HepG2 (cell line): ENCODE measurements around the gene UBE2N. TPM values are rescaled to one million over a fixed set of nuclear protein-coding genes. Genes with fewer than 3 reads are reported as not detected.

Source experiments
- ATAC-seq: fragments of 200-7000 bp; cut with Tn5 transposase; 3 replicates; pipeline ENCODE4 v1.9.1; 2020; ENCODE audit warnings: mild to moderate bottlenecking, moderate library complexity
- BruUV-seq: library from RNA; stranded (reverse); fragments of 400-500 nt; replicated peaks from 2 replicates; lab custom pipeline; 2021; lab: Mats Ljungman, UMichigan
- CTCF ChIA-PET: fragments of 300-600 bp; formaldehyde crosslinking; extraction: SDS; loops from one replicate; lab custom pipeline; 2021; ENCODE audit warnings: low total read pairs, inconsistent platforms, low intra/inter-chr PET ratio; lab: Yijun Ruan, JAX
- POLR2A ChIA-PET: fragments of 350-600 bp; sonication (Branson Sonifier 250); formaldehyde crosslinking; loops from one replicate; lab custom pipeline; 2020; ENCODE audit warnings: antibody characterized with exemption, inconsistent platforms; lab: Yijun Ruan, JAX
- DNase-seq: peaks from one replicate; pipeline ENCODE4 v3.0.0-alpha.2; 2015; ENCODE audit warnings: low spot score
- FAIRE-seq: peaks from 3 replicates; lab custom pipeline; 2011; peaks lifted over from hg19 to GRCh38; lab: Jason Lieb, UNC
- H2AFZ ChIP-seq: one replicate; pipeline ENCODE4 v1.6.1; 2011; ENCODE audit warnings: low read length, inconsistent platforms
- H3K27ac ChIP-seq: fragments of 300-600 bp; 3 replicates; pipeline ENCODE4 v1.8.0; 2011; ENCODE audit warnings: mixed run types, mild to moderate bottlenecking, mixed read lengths, low read length, inconsistent platforms; ENCODE audit not compliant: insufficient read depth; ENCODE audit errors: extremely low read length
- H3K27me3 ChIP-seq, 2 experiments: fragments of 200-600 bp in 1 of 2; 2 replicates in 1 of 2; 3 replicates in 1 of 2; pipeline versions ENCODE4 v1.6.0 to v1.8.0; 2011; ENCODE audit warnings: low read length in 2 of 2, mild to moderate bottlenecking in 2 of 2, moderate library complexity in 2 of 2, inconsistent platforms in 1 of 2; ENCODE audit not compliant: insufficient read depth in 2 of 2, control insufficient read depth in 1 of 2
- H3K36me3 ChIP-seq, 2 experiments: fragments of 200-600 bp in 1 of 2; replicated peaks in 1 of 2; 2 replicates in 1 of 2; 3 replicates in 1 of 2; pipeline versions ENCODE4 v1.5.1 to v1.8.0; 2011; ENCODE audit warnings: low read length in 2 of 2, inconsistent platforms in 1 of 2; ENCODE audit not compliant: insufficient read depth in 2 of 2, control insufficient read depth in 1 of 2
- H3K4me1 ChIP-seq: 2 replicates; pipeline ENCODE4 v1.5.1; 2012; ENCODE audit warnings: low read length, inconsistent platforms; ENCODE audit not compliant: insufficient read depth
- H3K4me2 ChIP-seq: 2 replicates; pipeline ENCODE4 v1.6.0; 2011; ENCODE audit warnings: low read depth, low read length, inconsistent platforms
- H3K4me3 ChIP-seq, 3 experiments: fragments of 200-600 bp in 1 of 3; sonication (generic), shearing (Covaris generic) in 1 of 3; replicated peaks in 1 of 3; 2 replicates each; pipeline ENCODE4 v1.5.1; 2011 to 2016; ENCODE audit warnings: low read length in 3 of 3, inconsistent platforms in 2 of 3, low read depth in 2 of 3, mild to moderate bottlenecking in 2 of 3, control low read depth in 1 of 3, mixed read lengths in 1 of 3; ENCODE audit not compliant: insufficient read depth in 1 of 3
- H3K79me2 ChIP-seq: one replicate; pipeline ENCODE4 v1.6.1; 2011; ENCODE audit warnings: low read length, inconsistent platforms; ENCODE audit not compliant: insufficient read depth
- H3K9ac ChIP-seq: 2 replicates; pipeline ENCODE4 v1.6.0; 2011; ENCODE audit warnings: mild to moderate bottlenecking, low read depth, low read length, inconsistent platforms; ENCODE audit not compliant: insufficient read depth
- H3K9me3 ChIP-seq: 2 replicates; pipeline ENCODE4 v1.5.1; 2012; ENCODE audit warnings: mild to moderate bottlenecking, low read length
- H4K20me1 ChIP-seq: 2 replicates; pipeline ENCODE4 v1.6.0; 2011; ENCODE audit warnings: inconsistent platforms, mild to moderate bottlenecking, low read length, moderate library complexity; ENCODE audit not compliant: insufficient read depth
- ZFP82 ChIP-seq: sonication (generic); formaldehyde crosslinking; IDR thresholded peaks from 2 replicates; pipeline ENCODE4 v1.5.1; 2020; ENCODE audit warnings: mild to moderate bottlenecking, missing genetic modification reagents, borderline replicate concordance
- WGBS: methylation state at CpG from one replicate; pipeline ENCODE4 v1.1.6; 2017; ENCODE audit warnings: low lambda C conversion rate; 5-methylcytosine and 5-hydroxymethylcytosine counted together
- in situ Hi-C: cut with HindIII; loops from 2 replicates; pipeline ENCODE4 v1.10.0; 2017; ENCODE audit warnings: low pct_unique_long_range_greater_than_20kb; ENCODE audit not compliant: extremely low pct_ligation_motif_present
- intact Hi-C: fragments of 100-400 bp; cut with micrococcal nuclease; formaldehyde crosslinking; loops from one replicate; pipeline ENCODE4 v1.10.0; 2022; ENCODE audit not compliant: unreplicated experiment
- polyA plus RNA-seq, 8 experiments: library from polyadenylated mRNA; depleted of rRNA in 3 of 8; stranded (reverse) in 7 of 8; unstranded in 1 of 8; fragments of >200 nt; fragmentation: Illumina TruSeq in 4 of 8; extraction: Trizol in 4 of 8; gene quantifications; 2 replicates each; pipeline versions ENCODE4 v1.2.1 to v1.2.3, GENCODE V29; 2011 to 2016; ENCODE audit warnings: low read depth in 4 of 8, missing spikeins in 1 of 8, mixed read lengths in 1 of 8; ENCODE audit not compliant: insufficient read depth in 1 of 8
- total RNA-seq, 5 experiments: library from RNA; depleted of rRNA; stranded (reverse); fragments of >200 nt; fragmentation: Illumina TruSeq; extraction: Trizol; gene quantifications; 2 replicates each; pipeline ENCODE4 v1.2.3, GENCODE V29; 2016; ENCODE audit warnings: low read depth in 1 of 5
- TF ChIP-seq, protein P1 (sequence below): IDR thresholded peaks from 2 replicates; pipeline ENCODE4 v1.6.1; 2016; ENCODE audit warnings: missing compliant biosample characterization, missing genetic modification reagents, borderline replicate concordance
- TF ChIP-seq, protein P2 (sequence below): sonication (generic); formaldehyde crosslinking; IDR thresholded peaks from 2 replicates; pipeline ENCODE4 v1.4.0; 2020; ENCODE audit warnings: missing genetic modification reagents, borderline replicate concordance
- TF ChIP-seq, protein P3 (sequence below): sonication (generic); formaldehyde crosslinking; IDR thresholded peaks from 2 replicates; pipeline ENCODE4 v1.4.0; 2020; ENCODE audit warnings: mild to moderate bottlenecking, missing genetic modification reagents, borderline replicate concordance
- TF ChIP-seq, protein P4 (sequence below): IDR thresholded peaks from 2 replicates; pipeline ENCODE4 v1.6.1; 2016; ENCODE audit warnings: low read depth, missing genetic modification reagents, missing compliant biosample characterization

The UBE2N gene
- total and polyA plus RNA-seq, 2 of the 13 experiments (the other 11 are each of a cell fraction or from before 2014, with no cell fraction given): 188 to 197 TPM

DNA sequence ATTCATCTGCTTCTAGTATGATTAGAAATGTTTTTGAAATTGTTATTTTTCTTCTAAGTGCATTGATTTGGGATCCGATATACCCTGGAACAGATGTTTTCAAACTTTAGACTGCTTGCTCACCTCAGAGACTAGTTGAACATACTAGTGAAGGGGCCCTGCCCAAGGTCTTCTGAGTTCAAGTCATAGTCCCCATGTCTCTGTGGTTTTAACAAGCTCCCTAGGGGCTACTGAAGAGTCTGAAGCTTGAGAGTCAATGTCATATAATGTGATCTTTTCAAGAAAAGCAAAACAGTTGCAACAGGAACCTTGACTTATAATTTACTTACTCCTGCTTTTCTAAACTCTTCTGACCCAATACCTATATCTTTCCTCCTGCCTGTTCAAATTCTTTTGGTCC, 7.5 kb upstream of the UBE2N start:
- POLR2A ChIA-PET: no interaction called here
- no peaks in the 10 kb centered on the region for H3K79me2 ChIP-seq
- no peak overlapping the region for H2AFZ ChIP-seq
- WGBS: 40% methylated on average over 1 of the region's 1 CpG
- CTCF ChIA-PET: no interaction called here
- H3K27ac ChIP-seq: peak overlapping the region; percentile 53
- no peaks in the 10 kb centered on the region for H3K36me3 ChIP-seq
- H3K27me3 ChIP-seq: no peaks in the 10 kb centered on the region
- peak; percentile 21; the same call in 1 of the 3 replicates for ATAC-seq
- no peak overlapping the region for H3K4me3 ChIP-seq
- peak overlapping the region; percentile 37 for H3K4me2 ChIP-seq
- in situ Hi-C loops: no loop called here
- no peak for DNase-seq
- no peaks in the 10 kb centered on the region for H4K20me1 ChIP-seq
- H3K4me1 ChIP-seq: peaks cover 76% of the 10 kb centered on the region
- no peak for FAIRE-seq
- H3K9me3 ChIP-seq: no peaks in the 10 kb centered on the region
- BruUV-seq: no TSS peak
- H3K9ac ChIP-seq: no peak overlapping the region
- intact Hi-C loops: no loop called here
- TF ChIP-seq, protein P1, sequence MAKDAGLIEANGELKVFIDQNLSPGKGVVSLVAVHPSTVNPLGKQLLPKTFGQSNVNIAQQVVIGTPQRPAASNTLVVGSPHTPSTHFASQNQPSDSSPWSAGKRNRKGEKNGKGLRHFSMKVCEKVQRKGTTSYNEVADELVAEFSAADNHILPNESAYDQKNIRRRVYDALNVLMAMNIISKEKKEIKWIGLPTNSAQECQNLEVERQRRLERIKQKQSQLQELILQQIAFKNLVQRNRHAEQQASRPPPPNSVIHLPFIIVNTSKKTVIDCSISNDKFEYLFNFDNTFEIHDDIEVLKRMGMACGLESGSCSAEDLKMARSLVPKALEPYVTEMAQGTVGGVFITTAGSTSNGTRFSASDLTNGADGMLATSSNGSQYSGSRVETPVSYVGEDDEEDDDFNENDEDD (CRISPR knock-in tag): no peak
- TF ChIP-seq, protein P2, sequence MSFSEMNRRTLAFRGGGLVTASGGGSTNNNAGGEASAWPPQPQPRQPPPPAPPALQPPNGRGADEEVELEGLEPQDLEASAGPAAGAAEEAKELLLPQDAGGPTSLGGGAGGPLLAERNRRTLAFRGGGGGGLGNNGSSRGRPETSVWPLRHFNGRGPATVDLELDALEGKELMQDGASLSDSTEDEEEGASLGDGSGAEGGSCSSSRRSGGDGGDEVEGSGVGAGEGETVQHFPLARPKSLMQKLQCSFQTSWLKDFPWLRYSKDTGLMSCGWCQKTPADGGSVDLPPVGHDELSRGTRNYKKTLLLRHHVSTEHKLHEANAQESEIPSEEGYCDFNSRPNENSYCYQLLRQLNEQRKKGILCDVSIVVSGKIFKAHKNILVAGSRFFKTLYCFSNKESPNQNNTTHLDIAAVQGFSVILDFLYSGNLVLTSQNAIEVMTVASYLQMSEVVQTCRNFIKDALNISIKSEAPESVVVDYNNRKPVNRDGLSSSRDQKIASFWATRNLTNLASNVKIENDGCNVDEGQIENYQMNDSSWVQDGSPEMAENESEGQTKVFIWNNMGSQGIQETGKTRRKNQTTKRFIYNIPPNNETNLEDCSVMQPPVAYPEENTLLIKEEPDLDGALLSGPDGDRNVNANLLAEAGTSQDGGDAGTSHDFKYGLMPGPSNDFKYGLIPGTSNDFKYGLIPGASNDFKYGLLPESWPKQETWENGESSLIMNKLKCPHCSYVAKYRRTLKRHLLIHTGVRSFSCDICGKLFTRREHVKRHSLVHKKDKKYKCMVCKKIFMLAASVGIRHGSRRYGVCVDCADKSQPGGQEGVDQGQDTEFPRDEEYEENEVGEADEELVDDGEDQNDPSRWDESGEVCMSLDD (CRISPR knock-in tag): no peak
- 0 out of 2 replicates have a peak, but pooled peaks have one; percentile 19 for TF ChIP-seq ZFP82
- TF ChIP-seq, protein P3, sequence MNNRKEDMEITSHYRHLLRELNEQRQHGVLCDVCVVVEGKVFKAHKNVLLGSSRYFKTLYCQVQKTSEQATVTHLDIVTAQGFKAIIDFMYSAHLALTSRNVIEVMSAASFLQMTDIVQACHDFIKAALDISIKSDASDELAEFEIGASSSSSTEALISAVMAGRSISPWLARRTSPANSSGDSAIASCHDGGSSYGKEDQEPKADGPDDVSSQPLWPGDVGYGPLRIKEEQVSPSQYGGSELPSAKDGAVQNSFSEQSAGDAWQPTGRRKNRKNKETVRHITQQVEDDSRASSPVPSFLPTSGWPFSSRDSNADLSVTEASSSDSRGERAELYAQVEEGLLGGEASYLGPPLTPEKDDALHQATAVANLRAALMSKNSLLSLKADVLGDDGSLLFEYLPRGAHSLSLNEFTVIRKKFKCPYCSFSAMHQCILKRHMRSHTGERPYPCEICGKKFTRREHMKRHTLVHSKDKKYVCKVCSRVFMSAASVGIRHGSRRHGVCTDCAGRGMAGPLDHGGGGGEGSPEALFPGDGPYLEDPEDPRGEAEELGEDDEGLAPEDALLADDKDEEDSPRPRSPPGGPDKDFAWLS (CRISPR knock-in tag): no peak
- TF ChIP-seq, protein P4, sequence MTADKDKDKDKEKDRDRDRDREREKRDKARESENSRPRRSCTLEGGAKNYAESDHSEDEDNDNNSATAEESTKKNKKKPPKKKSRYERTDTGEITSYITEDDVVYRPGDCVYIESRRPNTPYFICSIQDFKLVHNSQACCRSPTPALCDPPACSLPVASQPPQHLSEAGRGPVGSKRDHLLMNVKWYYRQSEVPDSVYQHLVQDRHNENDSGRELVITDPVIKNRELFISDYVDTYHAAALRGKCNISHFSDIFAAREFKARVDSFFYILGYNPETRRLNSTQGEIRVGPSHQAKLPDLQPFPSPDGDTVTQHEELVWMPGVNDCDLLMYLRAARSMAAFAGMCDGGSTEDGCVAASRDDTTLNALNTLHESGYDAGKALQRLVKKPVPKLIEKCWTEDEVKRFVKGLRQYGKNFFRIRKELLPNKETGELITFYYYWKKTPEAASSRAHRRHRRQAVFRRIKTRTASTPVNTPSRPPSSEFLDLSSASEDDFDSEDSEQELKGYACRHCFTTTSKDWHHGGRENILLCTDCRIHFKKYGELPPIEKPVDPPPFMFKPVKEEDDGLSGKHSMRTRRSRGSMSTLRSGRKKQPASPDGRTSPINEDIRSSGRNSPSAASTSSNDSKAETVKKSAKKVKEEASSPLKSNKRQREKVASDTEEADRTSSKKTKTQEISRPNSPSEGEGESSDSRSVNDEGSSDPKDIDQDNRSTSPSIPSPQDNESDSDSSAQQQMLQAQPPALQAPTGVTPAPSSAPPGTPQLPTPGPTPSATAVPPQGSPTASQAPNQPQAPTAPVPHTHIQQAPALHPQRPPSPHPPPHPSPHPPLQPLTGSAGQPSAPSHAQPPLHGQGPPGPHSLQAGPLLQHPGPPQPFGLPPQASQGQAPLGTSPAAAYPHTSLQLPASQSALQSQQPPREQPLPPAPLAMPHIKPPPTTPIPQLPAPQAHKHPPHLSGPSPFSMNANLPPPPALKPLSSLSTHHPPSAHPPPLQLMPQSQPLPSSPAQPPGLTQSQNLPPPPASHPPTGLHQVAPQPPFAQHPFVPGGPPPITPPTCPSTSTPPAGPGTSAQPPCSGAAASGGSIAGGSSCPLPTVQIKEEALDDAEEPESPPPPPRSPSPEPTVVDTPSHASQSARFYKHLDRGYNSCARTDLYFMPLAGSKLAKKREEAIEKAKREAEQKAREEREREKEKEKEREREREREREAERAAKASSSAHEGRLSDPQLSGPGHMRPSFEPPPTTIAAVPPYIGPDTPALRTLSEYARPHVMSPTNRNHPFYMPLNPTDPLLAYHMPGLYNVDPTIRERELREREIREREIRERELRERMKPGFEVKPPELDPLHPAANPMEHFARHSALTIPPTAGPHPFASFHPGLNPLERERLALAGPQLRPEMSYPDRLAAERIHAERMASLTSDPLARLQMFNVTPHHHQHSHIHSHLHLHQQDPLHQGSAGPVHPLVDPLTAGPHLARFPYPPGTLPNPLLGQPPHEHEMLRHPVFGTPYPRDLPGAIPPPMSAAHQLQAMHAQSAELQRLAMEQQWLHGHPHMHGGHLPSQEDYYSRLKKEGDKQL (CRISPR knock-in tag): no peak
